A549 (cell line): Measurements from ENCODE around the gene HBG1.

Source experiments
- CEBPB ChIP-seq, 2 experiments: fragments of >200 bp in 1 of 2; sonication (Bioruptor Twin) in 1 of 2; formaldehyde crosslinking in 1 of 2; IDR thresholded peaks; 2 replicates each; pipeline ENCODE4 v1.6.1; 2012 to 2016
- CTCF ChIP-seq: fragments of >200 bp; sonication (Bioruptor Twin); formaldehyde crosslinking; IDR thresholded peaks from 3 replicates; pipeline ENCODE4 v1.5.1; 2016
- EP300 ChIP-seq, 2 experiments: fragments of >200 bp; sonication (Bioruptor Twin); formaldehyde crosslinking; IDR thresholded peaks; 2 replicates in 1 of 2; 3 replicates in 1 of 2; pipeline ENCODE4 v1.6.1; 2016 to 2017
- HES2 ChIP-seq: fragments of >200 bp; sonication (Bioruptor Twin); formaldehyde crosslinking; IDR thresholded peaks from 2 replicates; pipeline ENCODE4 v1.6.1; 2016
- MAX ChIP-seq: IDR thresholded peaks from 2 replicates; pipeline ENCODE4 v1.6.1; 2012
- PBX3 ChIP-seq: IDR thresholded peaks from 2 replicates; pipeline ENCODE4 v1.6.1; 2012
- PHF8 ChIP-seq: fragments of 200-600 bp; sonication (generic); IDR thresholded peaks from 2 replicates; pipeline ENCODE4 v1.6.1; 2016; ENCODE audit warnings: low read depth, mild to moderate bottlenecking, antibody characterized with exemption, moderate library complexity, borderline replicate concordance
- POLR2A ChIP-seq: IDR thresholded peaks from 2 replicates; pipeline ENCODE4 v1.6.1; 2012; ENCODE audit warnings: mild to moderate bottlenecking, low read length
- POLR2AphosphoS2 ChIP-seq: conservative IDR thresholded peaks from 2 replicates; pipeline ENCODE4 v1.6.1; 2012; ENCODE audit warnings: low read length, improper control_type of control experiment, inconsistent platforms
- USF2 ChIP-seq: fragments of 450-650 bp; IDR thresholded peaks from 2 replicates; pipeline ENCODE4 v1.6.1; 2014; ENCODE audit warnings: antibody characterized with exemption

- no peak for TF ChIP-seq POLR2AphosphoS2
- TF ChIP-seq CTCF = no peak
- TF ChIP-seq EP300 (IDR thresholded peaks at IDR 0.05) = no peak
- no peak for TF ChIP-seq PBX3
- no peak for TF ChIP-seq PHF8
- no peak for TF ChIP-seq HES2
- TF ChIP-seq POLR2A = no peak
- no peak for TF ChIP-seq MAX
- TF ChIP-seq USF2 = no peak
- TF ChIP-seq CEBPB (IDR thresholded peaks at IDR 0.05) = no peak
Measured at GRCh38 chr11:5288108-5288905, 38.6 kb upstream of the HBG1 start.
